Stimulated activated CD8-positive, alpha-beta memory T cell treated with anti-CD3 and anti-CD28 coated beads, Interleukin-12 subunit alpha, Interleukin-12 subunit beta, amount 100 ng/mL, for 4 hours (primary cell): Measurements from ENCODE around the gene ERAS.
"Not testable (repeated sequence)": the region's sequence is repeated elsewhere in the genome, so short reads cannot be mapped to it uniquely, and the experiment has no call there.

ENCODE experiments used
- DNase-seq: peaks from one replicate; pipeline ENCODE4 v3.0.0-alpha.2; 2020; ENCODE audit warnings: low read depth

The ERAS gene

DNA sequence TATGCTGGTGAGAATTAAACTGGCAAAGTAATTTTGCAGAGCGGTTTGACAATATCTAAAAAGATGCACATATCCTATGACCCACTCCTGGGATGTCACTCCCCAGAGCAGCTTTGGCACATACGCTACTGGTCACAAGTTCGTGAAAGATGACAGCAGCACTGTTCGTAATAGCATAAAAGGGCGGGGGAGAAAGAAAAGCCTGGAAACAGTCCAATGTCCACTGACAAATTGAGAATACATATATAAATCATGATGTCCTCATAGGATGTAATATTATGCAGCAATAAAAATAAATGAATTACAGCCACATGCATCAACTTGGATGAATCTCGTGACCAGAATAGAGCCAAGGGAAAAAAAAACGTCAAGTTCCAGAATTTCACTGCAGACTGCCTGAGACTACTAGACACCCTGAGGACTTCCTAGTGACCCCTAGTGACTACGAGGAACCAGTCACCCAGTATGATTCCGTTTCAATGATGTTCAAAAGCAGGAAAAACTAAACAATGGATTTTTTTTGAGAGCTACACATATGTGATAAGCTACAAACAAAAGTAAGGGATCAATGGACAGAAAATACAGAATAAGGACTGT lies 7.3 kb downstream of the ERAS start:
- DNase-seq: no peak

- DNase-seq: no peak
Measured at GRCh38 chrX:48834383-48834709, 8.0 kb downstream of the ERAS start.

DNA sequence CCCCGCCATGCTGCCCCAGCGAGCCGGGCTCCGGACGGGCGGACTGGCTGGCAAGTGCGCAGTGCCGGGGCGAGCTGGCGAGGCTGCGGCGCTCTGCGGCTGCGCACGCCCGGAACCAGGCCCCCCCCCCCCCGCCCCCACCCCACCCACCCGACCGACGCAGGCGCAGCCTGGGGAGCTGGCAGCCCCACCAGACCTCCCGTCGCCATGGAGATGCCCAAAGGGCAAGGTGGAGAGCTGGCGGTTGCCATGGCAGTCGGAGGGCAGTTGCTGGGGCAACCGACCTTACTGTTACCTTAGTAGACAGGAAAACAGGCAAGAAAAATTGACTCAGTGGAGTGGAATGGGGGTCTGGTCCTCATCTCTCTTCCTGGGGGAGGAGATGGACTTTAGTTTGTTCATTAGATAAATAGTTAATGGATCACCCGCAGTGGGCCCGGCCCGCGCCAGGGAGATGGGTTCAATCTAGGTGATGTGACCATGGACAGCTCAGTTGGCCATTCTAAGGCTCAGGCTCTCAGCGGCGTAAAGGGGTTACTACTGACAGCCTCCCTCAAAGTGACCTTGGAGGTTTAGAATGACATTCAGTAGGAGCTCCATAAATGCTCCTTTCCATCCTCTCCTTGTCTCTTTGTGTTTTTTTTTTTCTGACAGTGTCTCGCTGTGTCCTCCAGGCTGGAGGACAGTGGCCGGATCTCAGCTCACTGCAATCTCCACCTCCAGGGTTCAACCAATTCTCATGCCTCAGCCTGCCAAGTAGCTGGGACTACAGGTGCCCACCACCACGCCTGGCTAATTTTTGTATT lies 9.4 kb downstream of the ERAS start, which contains the start of gene PCSK1N:
Gene PCSK1N, minus strand, starts transcription at position 87 of the 806 bp plus-strand sequence. Its CDS starts 78 bp downstream, at position 9.
- peak; percentile 27 for DNase-seq

GRCh38 chrX:48839686-48840085 lies 13.4 kb downstream of the ERAS start:
- no peak for DNase-seq

- DNase-seq: no peak
Measured at GRCh38 chrX:48848847-48849246, 22.5 kb downstream of the ERAS start.

- DNase-seq: no peak
Measured at GRCh38 chrX:48852857-48853256, 26.5 kb downstream of the ERAS start.

GRCh38 chrX:48853494-48853893 lies 27.2 kb downstream of the ERAS start:
- not testable (repeated sequence) for DNase-seq

- not testable (repeated sequence) for DNase-seq
Measured at GRCh38 chrX:48854121-48854804, 27.9 kb downstream of the ERAS start.

DNA sequence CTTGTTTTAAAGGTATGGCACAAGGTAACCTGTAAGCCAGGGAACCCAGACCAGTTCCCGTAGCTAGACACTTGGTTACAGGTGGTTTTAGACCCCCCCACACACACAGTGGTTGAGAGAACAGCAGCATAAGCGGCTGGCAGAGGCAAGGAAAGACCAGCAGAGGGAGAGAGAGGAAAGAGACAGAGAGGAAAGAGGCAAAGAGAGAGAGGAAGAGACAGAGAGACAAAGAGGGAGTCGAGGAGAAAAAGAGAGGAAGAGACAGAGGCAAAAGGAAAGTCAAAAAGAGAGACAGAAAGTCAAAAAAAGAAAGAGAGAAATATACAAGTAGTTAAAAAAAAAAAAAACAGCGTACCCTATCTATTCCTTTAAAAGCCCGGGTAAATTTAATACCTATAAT lies 28.6 kb downstream of the ERAS start:
- DNase-seq: no peak

DNA sequence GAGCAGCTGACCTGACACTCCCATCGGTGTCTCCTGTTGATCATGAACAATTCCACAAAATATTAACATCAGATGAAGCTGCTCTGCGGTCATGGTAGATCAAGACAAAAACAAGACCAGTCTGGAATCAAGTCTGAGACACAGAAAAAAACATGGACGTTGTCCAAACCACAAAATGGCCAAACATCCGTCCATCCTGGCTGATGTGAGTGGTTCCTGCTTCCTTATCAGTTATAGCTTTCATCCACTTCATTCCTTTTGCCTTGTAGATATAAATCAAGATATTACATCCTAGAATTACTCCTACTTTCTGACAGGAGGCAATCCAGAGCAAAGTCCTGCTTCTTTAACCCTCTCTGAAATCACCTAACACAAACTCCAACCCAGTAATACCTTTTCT lies 37.9 kb downstream of the ERAS start:
- DNase-seq: no peak

DNA sequence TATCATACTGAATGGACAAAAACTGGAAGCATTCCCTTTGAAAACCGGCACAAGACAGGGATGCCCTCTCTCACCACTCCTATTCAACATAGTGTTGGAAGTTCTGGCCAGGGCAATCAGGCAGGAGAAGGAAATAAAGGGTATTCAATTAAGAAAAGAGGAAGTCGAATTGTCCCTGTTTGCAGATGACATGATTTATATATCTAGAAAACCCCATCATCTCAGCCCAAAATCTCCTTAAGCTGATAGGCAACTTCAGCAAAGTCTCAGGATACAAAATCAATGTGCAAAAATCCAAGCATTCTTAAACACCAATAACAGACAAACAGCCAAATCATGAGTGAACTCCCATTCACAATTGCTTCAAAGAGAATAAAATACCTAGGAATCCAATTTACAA lies 45.7 kb downstream of the ERAS start:
- DNase-seq: not testable (repeated sequence)

DNA sequence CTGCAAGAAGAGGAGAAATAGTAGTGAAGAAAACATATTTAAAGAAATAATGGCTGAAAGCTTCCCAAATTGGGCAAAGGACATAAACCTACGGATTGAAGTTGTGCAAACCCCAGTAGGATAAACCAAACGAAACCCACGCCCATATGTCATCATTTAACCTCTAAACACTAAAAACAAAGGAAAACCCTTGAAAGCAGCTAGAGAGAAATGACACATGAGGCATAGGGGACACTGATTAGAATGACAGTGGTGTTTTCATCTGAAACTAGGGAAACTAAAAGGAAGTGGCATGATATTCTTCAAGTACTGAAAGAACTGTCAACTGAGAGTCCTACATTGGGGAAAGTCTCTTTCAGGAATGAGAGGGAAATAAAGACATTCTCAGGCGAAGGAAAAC lies 50.6 kb downstream of the ERAS start:
- DNase-seq: not testable (repeated sequence)
